ENCODE results near the gene MMS22L.

- no peak for TF ChIP-seq CTCF (conservative IDR thresholded peaks at IDR 0.05; ENCODE audit: low read depth, low read length)
- no peak for TF ChIP-seq CHD1 (IDR thresholded peaks at IDR 0.05; ENCODE audit: low read depth, low read length)
- no peak for TF ChIP-seq NFE2L2 (IDR thresholded peaks at IDR 0.05; ENCODE audit: low read depth, low read length)
- TF ChIP-seq, protein P1, sequence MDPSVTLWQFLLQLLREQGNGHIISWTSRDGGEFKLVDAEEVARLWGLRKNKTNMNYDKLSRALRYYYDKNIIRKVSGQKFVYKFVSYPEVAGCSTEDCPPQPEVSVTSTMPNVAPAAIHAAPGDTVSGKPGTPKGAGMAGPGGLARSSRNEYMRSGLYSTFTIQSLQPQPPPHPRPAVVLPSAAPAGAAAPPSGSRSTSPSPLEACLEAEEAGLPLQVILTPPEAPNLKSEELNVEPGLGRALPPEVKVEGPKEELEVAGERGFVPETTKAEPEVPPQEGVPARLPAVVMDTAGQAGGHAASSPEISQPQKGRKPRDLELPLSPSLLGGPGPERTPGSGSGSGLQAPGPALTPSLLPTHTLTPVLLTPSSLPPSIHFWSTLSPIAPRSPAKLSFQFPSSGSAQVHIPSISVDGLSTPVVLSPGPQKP (IDR thresholded peaks at IDR 0.05; ENCODE audit: borderline replicate concordance, low read depth, low read length), result no peak
- TF ChIP-seq USF2 (IDR thresholded peaks at IDR 0.05; ENCODE audit: low read depth, low read length), result no peak
- TF ChIP-seq CEBPB (IDR thresholded peaks at IDR 0.05; ENCODE audit: low read depth, low read length), result no peak
- TF ChIP-seq MXI1 (IDR thresholded peaks at IDR 0.05; ENCODE audit: borderline replicate concordance, low read depth, low read length), result no peak
- no peak for TF ChIP-seq POLR2A (IDR thresholded peaks at IDR 0.05; ENCODE audit: low read depth, low read length)
- no peak for TF ChIP-seq RCOR1 (IDR thresholded peaks at IDR 0.05; ENCODE audit: insufficient replicate concordance, low read length)
These were observed 75.6 kb downstream of the MMS22L start for GRCh38 chr6:97207383-97207782.
